GM12872 (cell line): Measurements from ENCODE around the gene MRPS5.

Source experiments
- CTCF ChIP-seq: IDR thresholded peaks from 3 replicates; pipeline ENCODE4 v1.5.1; 2011; ENCODE audit warnings: low read depth, mild to moderate bottlenecking, low read length, moderate library complexity; ENCODE audit not compliant: insufficient read depth

MRPS5 gene

GRCh38 chr2:95086017-95086416 lies 35.6 kb downstream of the MRPS5 start:
- no peak for TF ChIP-seq CTCF

GRCh38 chr2:95082477-95082876 lies 39.1 kb downstream of the MRPS5 start:
- TF ChIP-seq CTCF: no peak

GRCh38 chr2:95079199-95079683 lies 42.4 kb downstream of the MRPS5 start:
- no peak for TF ChIP-seq CTCF

- no peak for TF ChIP-seq CTCF
Measured at GRCh38 chr2:95077861-95078603, 43.6 kb downstream of the MRPS5 start.

- TF ChIP-seq CTCF: 0 out of 3 replicates have a peak, but pooled peaks have one; percentile 15
Measured at GRCh38 chr2:95077530-95077825, 44.1 kb downstream of the MRPS5 start.

- TF ChIP-seq CTCF: peak; percentile 89
Measured at GRCh38 chr2:95076705-95077529, 44.7 kb downstream of the MRPS5 start.

- no peak for TF ChIP-seq CTCF
Measured at GRCh38 chr2:95075440-95076132, 46.0 kb downstream of the MRPS5 start.
